Inflammatory macrophage (primary cell): ENCODE measurements around the gene HMGA1.
"Not testable (repeated sequence)": the region's sequence is repeated elsewhere in the genome, so short reads cannot be mapped to it uniquely, and the experiment has no call there.

Source experiments
- DNase-seq, 2 donors: peaks; one replicate each; pipeline ENCODE4 v3.0.0-alpha.2; 2020 to 2022

HMGA1 gene

DNA sequence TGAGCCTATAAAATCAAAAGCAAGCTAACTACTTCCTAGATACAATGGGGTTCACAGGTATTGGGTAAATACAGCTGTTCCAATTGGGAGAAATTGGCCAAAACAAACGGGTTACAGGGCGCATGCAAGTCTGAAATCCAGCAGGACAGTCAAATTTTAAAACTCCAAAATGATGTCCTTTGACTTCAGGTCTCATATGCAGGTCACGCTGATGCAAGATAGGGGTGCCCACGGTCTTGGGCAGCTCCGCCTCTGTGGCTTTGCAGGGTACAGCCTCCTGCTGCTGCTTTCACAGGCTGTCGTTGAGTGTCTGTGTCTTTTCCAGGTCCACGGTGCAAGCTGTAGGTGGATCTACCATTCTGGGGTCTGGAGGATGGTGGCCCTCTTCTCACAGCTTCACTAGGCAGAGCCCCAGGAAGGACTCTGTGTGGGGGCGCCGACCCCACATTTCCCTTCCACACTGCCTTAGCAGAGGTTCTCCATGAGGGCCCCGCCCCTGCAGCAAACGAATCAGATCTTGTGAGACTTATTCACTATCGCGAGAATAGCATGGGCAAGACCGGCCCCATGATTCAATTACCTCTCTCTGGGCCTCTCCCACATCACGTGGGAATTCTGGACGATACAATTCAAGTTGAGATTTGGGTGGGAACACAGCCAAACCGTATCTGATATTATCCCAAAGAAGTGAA, 24.0 kb downstream of the HMGA1 start:
- no peak for DNase-seq

DNA sequence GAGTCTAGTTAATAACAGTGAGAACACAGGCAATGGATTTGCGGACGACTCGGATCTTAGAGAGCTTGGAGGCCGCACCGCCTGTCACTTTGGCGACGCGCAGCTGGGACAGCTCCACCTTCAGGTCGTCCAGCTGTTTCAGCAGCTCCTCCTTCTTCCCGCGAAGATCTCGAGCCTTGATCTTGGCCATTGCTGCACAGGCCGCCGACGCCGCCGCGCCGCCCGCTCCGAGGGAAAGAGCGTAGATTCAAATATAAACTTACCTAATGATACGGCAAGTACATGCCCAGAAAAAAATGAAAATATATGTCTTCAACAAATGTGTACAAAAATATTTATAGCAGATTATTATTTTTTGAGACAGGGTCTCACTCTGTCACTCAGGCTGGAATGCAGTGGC, 26.8 kb downstream of the HMGA1 start:
- not testable (repeated sequence) for DNase-seq

DNA sequence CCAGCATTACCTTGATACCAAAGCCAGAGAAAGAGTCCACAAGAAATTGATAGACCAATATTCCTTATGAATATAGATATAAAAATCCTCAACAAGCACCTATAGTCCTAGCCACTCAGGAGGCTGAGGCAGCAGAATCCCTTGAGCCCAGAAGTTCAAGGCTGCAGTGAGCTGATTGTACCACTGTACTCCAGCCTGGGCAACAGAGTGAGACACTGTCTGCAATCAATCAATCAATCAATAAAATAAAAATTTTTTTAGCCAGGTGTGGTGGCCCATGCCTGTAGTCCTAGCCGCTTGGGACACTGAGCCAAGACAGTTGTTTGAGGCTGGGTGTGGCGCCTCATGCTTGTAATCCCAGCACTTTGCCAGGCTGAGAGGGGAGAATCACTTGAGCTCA, 31.1 kb downstream of the HMGA1 start:
- DNase-seq = no peak

DNA sequence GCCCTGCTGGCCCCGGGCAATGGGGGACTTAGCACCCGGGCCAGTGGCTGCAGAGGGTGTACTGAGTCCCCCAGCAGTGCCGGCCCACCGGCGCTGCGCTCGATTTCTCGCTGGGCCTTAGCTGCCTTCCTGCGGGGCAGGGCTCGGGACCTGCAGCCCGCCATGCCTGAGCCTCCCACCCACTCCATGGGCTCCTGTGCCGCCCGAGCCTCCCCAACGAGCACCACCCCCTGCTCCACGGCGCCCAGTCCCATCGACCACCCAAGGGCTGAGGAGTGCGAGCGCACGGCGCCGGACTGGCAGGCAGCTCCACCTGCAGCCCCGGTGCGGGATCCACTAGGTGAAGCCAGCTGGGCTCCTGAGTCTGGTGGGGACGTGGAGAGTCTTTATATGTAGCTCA, 32.5 kb downstream of the HMGA1 start:
- DNase-seq = not testable (repeated sequence)

DNA sequence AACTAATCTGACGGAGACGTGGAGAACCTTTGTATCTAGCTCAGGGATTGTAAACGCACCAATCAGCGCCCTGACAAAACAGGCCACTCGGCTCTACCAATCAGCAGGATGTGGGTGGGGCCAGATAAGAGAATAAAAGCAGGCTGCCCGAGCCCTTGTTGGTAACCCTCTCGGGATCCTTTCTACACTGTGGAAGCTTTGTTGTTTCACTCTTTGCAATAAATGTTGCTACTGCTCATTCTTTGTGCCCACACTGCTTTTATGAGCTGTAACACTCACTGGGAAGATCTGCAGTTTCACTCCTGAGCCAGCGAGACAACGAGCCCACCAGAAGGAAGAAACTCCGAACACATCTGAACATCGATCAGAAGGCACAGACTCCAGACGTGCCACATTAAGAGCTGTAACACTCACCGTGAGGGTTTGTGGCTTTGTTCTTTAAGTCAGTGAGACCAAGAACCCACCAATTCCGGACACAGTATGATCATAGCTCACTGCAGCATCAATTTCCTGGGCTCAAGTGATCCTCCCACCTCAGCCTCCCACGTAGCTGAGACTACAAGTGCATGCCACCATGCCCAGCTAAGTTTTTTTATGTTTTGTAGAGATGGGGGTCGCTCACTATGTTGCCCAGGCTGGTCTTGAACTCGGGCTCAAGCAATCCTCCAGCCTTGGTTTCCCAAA, 33.1 kb downstream of the HMGA1 start:
- DNase-seq = not testable (repeated sequence)

DNA sequence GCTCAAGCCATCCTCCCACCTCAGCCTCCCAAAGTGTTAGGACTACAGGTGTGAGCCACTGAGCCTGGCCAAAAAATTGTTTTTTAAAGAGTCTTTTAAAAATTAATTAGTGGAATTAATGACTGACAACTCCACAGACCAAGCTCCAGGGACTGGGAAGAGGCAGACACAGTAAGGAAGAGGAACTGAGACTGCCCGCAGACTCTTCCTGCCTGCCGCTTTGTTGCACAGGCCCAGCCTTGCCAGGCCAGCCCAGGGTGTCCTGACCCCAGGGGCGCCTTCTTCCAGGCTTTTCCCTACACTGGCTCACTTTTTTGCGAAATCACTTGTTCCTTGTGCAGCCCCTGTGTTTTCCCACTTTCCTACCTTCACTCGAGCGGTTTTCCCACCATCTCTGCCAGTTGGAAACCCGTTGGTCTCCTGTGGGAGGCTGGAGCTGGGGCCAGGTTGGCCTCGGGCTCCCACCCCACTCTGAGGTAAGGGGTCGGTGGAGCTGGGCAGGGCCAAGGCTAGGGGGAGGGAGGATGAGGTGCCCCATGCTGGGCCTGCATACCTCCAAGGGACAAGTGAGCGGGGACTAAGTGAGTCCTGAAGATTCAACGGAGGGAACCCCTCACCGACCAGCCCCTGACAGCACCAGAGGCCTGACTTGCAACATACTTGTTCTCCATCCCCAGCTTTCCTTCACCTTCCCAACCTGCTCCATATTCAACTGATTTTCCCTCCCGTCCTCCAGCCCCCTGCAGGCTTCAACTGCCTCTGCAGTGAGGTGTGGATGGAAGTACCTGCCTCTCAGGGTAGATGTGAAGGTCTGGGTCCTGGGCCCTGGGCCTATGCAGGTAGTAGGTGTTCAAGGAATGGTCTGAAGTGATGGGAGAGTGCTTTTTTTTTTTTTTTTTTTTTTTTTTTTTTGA, 35.6 kb downstream of the HMGA1 start:
- DNase-seq = peak; percentile 52 to 67

DNA sequence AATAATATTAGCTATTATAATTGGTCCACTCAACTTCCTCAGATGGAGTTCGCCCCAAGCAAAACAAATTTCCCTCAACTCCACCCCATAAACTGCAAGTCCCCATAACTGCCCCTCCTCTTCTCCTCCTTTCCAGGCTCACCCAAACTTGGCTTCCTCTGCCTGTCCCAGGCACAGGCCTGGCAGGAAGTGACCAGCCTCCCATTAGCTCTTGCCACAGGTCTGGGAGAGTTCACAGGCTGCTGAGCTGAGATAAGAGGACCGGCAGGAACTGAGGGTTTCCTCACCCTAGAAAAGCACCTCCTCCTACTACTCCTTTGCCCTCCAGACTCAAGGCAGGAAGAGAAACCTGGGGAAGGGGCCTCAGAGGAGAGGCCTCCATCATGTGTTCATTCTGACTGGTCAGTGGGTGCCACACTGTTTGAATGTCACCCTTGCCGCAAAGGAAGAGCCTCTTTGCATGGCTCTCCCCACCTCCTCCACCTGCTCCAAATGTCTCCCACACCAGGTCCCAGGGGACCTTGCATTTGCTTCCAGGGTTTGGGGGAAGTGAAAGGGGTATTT, 36.7 kb downstream of the HMGA1 start:
- DNase-seq = peak; percentile 73 to 81

DNA sequence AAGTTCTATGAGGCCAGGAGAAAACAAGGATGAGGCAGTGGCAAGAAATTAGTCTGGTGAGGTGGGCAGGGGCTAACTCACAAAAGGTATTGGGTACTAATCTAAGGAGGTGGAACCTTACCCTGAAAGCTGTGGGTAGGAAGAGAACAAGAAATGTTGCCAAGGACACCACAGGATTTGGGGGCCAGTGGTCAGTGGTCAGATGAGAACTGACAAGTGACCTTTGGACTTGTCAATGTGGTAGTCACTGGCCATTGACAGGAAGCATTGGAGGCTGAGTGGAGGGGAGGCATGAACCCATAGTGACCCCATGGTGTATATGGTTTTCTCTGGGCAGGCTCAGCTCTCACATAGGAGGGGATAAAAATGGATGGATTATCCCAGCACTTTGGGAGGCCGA, 37.5 kb downstream of the HMGA1 start:
- no peak for DNase-seq

DNA sequence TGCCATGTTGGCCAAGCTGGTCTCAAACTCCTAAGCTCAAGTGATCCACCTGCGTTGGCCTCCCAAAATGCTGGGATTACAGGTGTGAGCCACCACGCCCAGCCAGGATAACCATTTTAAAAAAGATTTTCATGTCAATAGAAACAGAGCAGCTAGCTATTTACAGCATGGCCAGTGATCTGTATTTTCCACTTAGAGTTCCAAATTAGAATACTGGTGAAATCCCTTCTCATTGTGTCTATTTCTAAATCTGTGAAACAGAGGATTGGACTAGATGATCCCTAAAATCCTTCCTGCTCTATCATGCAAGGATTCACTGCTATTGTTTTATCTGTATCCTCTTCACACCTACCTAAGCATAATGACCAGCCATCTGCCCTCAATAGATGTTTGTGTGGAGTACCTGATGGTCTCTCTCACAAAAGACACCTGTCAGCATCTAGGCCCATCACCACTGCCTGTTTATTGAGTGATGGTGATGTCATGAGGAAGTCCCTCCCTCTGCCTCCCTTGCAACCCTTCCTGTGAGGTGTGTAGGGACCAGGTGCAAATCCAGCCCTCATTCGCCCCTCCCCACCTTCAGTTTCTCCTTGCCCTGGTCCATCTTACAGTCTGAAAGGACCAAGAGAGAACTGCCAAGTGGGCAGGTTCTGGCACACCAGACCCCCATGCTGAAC, 38.6 kb downstream of the HMGA1 start:
- DNase-seq = no peak

DNA sequence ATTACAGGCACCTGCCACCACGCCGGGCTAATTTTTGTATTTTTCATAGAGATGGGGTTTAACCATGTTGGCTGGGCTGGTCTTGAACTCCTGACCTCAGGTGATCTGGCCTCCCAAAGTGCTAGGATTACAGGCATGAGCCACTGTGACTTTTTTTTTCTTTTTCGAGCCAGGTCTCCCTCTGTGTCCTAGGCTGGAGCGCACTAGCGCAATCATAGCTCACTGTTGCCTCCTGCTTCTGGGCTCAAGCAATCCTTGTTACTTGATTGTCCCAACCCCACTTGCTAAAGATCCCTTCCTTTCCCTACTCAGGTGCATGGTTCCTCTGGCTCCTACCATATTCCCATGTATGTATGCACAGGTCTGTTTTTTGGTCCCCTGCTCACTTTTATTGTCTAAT, 39.5 kb downstream of the HMGA1 start:
- DNase-seq = no peak

DNA sequence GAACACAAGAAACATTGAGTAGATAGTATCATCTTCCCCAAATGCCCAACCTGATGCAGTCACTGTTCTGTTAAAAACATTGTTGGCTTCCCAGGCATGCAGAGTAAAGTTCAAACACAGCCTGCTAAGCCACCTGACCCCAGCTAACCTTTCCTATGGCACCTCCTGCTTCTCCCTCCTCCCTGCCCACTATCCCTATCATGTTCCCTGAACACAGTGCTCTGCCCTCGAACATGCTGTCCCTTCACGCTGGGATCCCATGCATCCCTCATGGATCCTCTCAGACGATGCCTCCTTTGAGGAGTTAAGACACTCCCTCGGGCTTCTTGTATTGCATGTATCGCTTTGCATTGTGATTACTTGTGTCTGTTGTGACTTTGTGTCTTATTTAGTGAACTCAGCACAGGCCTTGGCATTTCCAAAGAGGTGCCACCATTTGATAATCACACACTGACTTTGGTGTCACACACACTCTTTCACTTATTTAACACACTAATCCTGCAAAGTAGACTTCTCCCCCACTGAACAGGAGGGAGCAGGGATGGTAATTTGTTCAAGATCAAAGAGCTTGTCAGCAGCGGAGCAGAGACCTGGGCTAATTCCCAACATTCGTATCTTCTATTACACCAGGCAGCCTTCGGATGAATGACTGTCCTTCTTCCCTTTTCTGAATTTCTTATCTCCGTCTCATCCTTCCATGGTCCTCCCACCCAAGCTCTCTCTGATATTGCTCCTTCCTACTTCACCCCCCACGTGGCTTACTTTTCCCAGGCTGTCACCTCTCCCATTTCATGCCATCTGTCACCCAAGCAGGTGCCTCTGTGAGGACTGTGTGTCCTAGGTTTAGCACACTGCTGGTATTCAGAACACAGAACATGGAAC, 40.4 kb downstream of the HMGA1 start:
- no peak for DNase-seq

DNA sequence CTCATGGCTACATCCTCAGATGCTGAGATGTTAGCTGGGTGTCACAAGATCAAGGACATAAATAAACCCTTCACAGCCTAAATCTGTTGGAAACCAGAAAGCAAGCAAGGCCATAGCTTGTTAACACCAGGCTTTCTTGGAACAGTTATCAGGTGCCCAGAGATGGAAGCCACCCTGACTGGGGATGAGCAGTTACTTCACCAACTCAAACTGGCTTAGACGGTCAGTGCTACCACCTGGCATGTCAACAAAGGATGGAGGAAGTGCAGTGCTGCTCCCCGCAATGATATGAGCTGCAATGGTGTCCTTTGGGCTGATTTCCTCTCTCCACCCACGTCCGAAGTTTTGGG, 41.1 kb downstream of the HMGA1 start:
- no peak for DNase-seq

DNA sequence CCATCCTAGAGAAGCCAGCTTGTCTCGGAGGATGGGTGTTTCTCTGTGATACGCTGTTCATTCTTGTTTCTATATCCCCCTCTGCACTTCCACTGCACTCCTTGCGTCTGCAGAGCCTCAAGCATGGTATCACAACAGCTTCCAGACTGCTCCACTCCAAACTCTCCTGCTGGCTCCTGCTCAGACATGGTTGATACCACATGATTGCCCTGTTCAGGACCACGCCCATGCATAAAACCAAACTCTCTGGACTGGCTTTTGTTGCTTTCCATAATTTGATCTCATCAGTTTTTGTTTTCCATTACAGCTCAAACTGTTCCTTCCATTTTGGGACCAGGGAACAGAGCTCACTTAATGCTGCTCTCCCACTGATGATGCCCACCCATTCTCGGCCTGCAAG, 42.2 kb downstream of the HMGA1 start:
- no peak for DNase-seq

DNA sequence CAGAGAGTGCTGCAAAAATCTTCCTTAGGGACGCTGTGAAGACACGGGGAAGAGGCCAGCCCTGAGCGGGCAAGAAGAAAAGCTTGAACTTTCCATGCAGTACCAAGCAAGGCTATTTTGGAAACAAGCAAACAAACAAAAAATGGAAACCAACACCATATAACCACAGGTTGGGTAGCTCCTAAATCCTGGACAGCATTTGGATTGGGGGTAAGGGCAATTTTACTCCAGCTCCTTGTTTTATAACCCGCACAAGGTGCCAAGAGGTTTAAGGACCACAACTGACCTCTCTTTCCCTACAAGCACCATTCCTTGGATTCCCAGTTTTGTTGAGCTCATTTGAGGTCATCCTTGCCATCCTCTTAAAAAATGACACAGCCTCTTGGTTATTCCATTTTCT, 43.5 kb downstream of the HMGA1 start:
- DNase-seq = no peak

DNA sequence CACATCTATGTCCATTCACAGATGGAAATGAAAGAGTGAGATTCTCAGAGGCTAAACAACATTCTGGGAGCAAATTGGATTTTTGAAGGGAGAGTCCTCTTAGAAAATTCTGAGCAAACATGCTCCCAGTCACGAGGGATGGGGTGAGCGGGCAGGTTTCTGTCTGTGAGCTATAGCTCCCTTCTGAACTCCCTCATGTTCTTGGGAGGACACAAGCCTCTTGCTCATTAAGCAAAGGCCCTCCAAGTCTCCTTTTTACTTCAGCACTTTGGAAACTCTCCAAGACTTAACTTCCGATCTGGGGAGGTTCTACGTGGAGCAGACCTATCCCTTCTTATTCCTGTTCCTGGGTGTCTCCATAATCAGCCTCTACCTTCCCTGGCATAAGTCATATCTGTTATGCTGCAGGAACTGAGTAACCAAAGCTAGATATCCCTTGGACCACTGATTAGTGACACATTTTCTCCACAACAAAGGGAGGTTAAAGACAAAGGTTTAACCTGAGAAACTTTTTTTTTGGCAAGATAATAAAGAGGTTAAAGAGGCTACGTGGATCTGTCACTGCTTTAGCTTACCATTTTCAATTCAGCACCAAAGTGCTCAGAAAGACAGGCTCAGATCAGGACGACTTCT, 45.1 kb downstream of the HMGA1 start:
- no peak for DNase-seq

DNA sequence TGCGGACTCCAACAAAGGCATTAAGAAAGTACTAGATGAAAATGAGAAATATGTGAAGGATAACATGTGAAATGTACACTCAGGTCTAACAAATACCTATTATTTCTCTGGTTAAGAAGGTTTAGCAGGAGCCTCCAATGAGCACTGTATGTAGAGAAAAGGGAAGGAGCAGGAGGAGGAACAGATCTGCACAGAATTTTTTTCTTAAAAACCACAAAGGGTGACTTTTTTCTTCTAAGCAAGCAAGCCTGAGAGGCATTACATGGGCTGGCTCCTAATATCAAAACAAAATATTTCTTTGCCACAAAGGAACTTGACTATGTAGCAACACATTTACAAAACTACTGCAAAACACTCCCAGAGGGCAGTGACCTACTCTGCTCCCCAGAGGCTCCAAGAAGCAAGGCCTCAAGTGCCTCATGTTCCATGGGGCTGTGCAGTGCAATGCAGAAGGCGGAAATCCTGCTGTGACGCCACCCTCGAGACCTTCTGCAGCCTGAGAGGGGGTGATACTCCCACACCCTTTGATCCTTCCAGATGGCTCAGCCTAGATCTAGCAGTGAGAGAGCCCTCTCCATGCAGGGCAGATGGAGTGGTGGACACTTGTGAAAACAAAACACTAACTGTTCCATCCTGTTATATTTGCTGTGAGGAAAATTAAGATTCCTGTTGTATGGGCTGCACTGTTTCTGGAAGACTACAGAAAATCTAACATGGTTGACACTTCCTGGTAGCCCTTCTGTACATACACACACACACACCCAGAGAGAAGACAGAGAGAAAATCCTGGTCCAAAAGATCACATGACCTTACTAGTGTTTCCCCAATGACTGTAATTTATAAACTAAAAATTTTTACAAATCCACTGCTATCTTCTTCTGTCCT, 48.1 kb downstream of the HMGA1 start:
- DNase-seq = peak; percentile 97

DNA sequence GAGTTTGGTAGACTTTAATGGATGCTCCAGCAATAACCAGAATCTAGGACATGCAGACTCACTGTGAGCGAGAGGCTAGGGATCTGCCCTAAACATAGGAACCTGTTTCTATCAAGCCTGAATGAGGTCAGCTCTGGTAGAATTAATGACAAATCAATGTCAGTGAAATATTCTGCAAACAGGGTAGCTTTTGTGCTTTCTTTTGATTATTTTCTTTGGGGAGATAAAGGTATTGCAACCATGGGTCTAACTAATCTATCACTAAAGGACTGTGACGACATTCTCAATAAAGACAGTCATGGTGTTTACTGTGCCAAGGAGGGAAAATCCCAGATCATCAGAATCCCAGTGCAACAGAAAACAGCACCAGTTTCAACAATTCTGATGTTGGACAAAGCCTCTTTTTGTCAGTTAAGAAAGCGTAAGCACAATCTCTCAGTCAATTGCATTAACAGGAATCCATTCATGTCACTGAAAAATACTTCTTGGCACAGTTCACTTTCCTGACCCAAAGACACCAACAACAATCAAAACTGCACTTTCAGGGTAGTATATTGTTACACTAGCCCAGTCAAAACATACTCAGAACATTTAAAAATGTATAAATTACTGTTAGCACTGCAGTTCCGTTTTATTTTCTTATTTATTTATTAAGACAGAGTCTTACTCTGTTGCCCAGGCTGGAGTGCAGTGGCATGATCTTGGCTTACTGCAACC, 48.9 kb downstream of the HMGA1 start:
- no peak for DNase-seq

DNA sequence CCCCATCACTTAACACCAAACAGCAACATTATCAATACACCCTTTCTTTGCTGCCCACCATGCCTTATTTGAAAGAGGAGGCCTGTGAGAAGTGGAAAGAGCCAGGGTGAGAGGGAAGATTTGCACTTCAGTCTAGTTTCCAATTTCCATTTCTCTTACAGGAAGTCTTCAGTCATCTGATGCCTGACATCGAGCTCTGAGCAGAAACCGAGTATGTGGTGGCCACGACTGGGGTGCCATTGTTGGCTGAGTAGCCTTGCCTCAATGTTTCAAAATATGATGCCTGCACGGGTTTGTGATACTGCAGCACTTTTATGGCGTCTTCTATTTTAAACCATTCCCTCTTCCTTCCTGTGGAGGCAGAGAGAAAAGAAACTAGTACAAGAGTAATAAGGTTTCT, 51.9 kb downstream of the HMGA1 start:
- peak; percentile 40 to 47 for DNase-seq

DNA sequence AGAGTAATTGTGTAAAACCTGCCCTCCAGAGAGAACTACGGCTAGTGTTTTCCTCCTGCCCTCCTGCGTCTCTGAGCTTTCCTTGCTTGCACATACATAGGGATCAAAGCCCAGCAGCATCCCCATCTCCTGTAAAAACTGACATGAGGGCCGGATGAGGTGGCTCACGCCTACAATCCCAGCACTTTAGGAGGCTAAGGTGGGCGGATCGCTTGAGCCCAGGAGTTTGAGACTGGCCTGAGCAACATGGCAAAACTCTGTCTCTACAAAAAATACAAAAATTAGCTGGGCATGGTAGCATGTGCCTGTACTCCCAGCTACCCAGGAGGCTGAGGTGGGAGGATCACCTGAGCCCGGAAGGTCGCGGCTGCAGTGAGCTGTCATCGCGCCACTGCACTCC, 52.5 kb downstream of the HMGA1 start:
- DNase-seq = no peak
